Neuronal stem cell (in vitro differentiated cells): Measurements from ENCODE around the gene POP4.

Source experiments
- DNase-seq: peaks from one replicate; pipeline ENCODE4 v3.0.0-alpha.2; 2013; ENCODE audit warnings: low spot score
- H2AFZ ChIP-seq: one replicate; pipeline ENCODE4 v1.6.1; 2013; ENCODE audit warnings: mild to moderate bottlenecking, low read length, inconsistent platforms
- H2AK5ac ChIP-seq: 2 replicates; pipeline ENCODE4 v1.6.1; 2013; ENCODE audit warnings: low read depth, mild to moderate bottlenecking, inconsistent platforms, low read length, moderate library complexity, mixed read lengths
- H2BK120ac ChIP-seq: 2 replicates; pipeline ENCODE4 v1.6.1; 2013; ENCODE audit warnings: low read depth, mild to moderate bottlenecking, inconsistent platforms, low read length, moderate library complexity, mixed read lengths
- H2BK12ac ChIP-seq: one replicate; pipeline ENCODE4 v1.6.1; 2013; ENCODE audit warnings: low read length, inconsistent platforms
- H2BK15ac ChIP-seq: 2 replicates; pipeline ENCODE4 v1.6.1; 2013; ENCODE audit warnings: mild to moderate bottlenecking, low read length, inconsistent platforms, mixed read lengths
- H2BK5ac ChIP-seq: one replicate; pipeline ENCODE4 v1.6.1; 2013; ENCODE audit warnings: inconsistent platforms, mild to moderate bottlenecking, low read length, moderate library complexity
- H3K14ac ChIP-seq: one replicate; pipeline ENCODE4 v1.6.1; 2013; ENCODE audit warnings: low read length, inconsistent platforms
- H3K18ac ChIP-seq: 2 replicates; pipeline ENCODE4 v1.6.1; 2013; ENCODE audit warnings: low read length, inconsistent platforms
- H3K23ac ChIP-seq: 2 replicates; pipeline ENCODE4 v1.6.1; 2013; ENCODE audit warnings: low read depth, mild to moderate bottlenecking, mixed read lengths, low read length, inconsistent platforms; ENCODE audit not compliant: poor library complexity
- H3K27ac ChIP-seq: replicated peaks from 3 replicates; pipeline ENCODE4 v1.5.1; 2013; ENCODE audit warnings: low read length, inconsistent platforms
- H3K27me3 ChIP-seq, 3 experiments: 2 replicates each; pipeline ENCODE4 v1.6.1; 2013; ENCODE audit warnings: low read length in 3 of 3, mild to moderate bottlenecking in 2 of 3, inconsistent platforms in 1 of 3, low read depth in 1 of 3, mixed read lengths in 1 of 3, moderate library complexity in 1 of 3; ENCODE audit not compliant: control insufficient read depth in 3 of 3, insufficient read depth in 3 of 3
- H3K36me3 ChIP-seq, 2 donors: replicated peaks in 1 of 2; 2 replicates each; pipeline ENCODE4 v1.6.1; 2013; ENCODE audit warnings: low read length in 2 of 2; ENCODE audit not compliant: control insufficient read depth in 2 of 2, insufficient read depth in 2 of 2
- H3K4ac ChIP-seq: 2 replicates; pipeline ENCODE4 v1.6.1; 2013; ENCODE audit warnings: inconsistent platforms, mild to moderate bottlenecking, low read length, moderate library complexity
- H3K4me1 ChIP-seq, 2 donors: 1 replicate in 1 of 2; 2 replicates in 1 of 2; pipeline ENCODE4 v1.6.1; 2013; ENCODE audit warnings: low read length in 2 of 2, low read depth in 1 of 2; ENCODE audit not compliant: control insufficient read depth in 2 of 2, insufficient read depth in 1 of 2
- H3K4me2 ChIP-seq: one replicate; pipeline ENCODE4 v1.6.1; 2013; ENCODE audit warnings: mild to moderate bottlenecking, low read length, inconsistent platforms; ENCODE audit not compliant: insufficient read depth, poor library complexity, severe bottlenecking
- H3K4me3 ChIP-seq, 2 donors: 2 replicates each; pipeline ENCODE4 v1.5.1; 2013; ENCODE audit warnings: low read length in 2 of 2, mild to moderate bottlenecking in 2 of 2, inconsistent platforms in 1 of 2, moderate library complexity in 1 of 2
- H3K79me1 ChIP-seq: one replicate; pipeline ENCODE4 v1.6.1; 2013; ENCODE audit warnings: low read depth, mild to moderate bottlenecking, inconsistent platforms, low read length, moderate library complexity
- H3K9ac ChIP-seq: one replicate; pipeline ENCODE4 v1.6.1; 2013; ENCODE audit warnings: mild to moderate bottlenecking, low read depth, low read length, inconsistent platforms; ENCODE audit not compliant: poor library complexity
- H3K9me3 ChIP-seq, 2 donors: replicated peaks in 1 of 2; 2 replicates each; pipeline versions ENCODE3 to v1.6.1; 2013; ENCODE audit warnings: low read length in 2 of 2, mild to moderate bottlenecking in 2 of 2, inconsistent platforms in 1 of 2, low read depth in 1 of 2, mixed read lengths in 1 of 2, moderate library complexity in 1 of 2; ENCODE audit not compliant: control insufficient read depth in 2 of 2, insufficient read depth in 1 of 2
- H4K8ac ChIP-seq: one replicate; pipeline ENCODE4 v1.6.1; 2013; ENCODE audit warnings: low read depth, mild to moderate bottlenecking, inconsistent platforms, low read length, moderate library complexity
- H4K91ac ChIP-seq: one replicate; pipeline ENCODE4 v1.6.1; 2013; ENCODE audit warnings: low read length, low read depth, mild to moderate bottlenecking, inconsistent platforms; ENCODE audit not compliant: poor library complexity
- WGBS, 2 donors: extraction: QIAGEN DNeasy Blood & Tissue Kit; methylation state at CpG; one replicate each; pipeline ENCODE4 v1.1.7; 2013; ENCODE audit warnings: missing lambda C conversion rate in 2 of 2, mixed read lengths in 1 of 2; ENCODE audit not compliant: insufficient read length in 2 of 2, insufficient replicate concordance in 1 of 2; ENCODE audit errors: extremely low coverage in 2 of 2; 5-methylcytosine and 5-hydroxymethylcytosine counted together

POP4 gene

DNA sequence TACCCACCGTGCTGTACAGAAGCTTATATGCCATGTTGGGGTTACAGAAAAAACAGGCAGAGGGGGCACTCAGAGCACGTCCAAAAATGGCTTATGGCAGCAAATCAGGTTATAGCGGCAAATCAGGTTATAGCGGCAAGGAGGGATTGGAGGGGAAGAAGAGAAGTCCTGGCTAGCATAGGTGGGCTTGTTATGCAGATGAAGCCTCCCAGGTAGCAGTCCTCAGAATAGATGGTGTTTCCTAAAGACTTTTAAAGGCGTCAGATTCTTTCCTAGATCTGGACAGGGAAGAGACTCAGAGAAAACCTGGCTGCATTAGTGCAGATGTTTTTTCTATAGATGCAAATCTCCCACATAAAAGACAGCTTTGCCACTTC lies 39.4 kb downstream of the POP4 start:
- no peak for DNase-seq
- H3K27me3 ChIP-seq: peaks cover 0 to 24% (median 0%) of the 10 kb centered on the region in 3 experiments
- WGBS, 2 donors: no CpG with 5 or more reads among the region's 5 CpGs
- H3K4me1 ChIP-seq: no peaks in the 10 kb centered on the region
- H3K27ac ChIP-seq: no peak overlapping the region
- H2AFZ ChIP-seq: peak overlapping the region; percentile 4
- no peak overlapping the region for H3K4me3 ChIP-seq
- no peaks in the 10 kb centered on the region for H3K36me3 ChIP-seq
- no peaks in the 10 kb centered on the region for H3K79me1 ChIP-seq
- H2BK15ac ChIP-seq: no peak overlapping the region
- no peak overlapping the region for H4K91ac ChIP-seq
- H3K4me2 ChIP-seq: no peak overlapping the region
- no peak overlapping the region for H3K4ac ChIP-seq
- H3K23ac ChIP-seq: no peak overlapping the region
- no peak overlapping the region for H3K9ac ChIP-seq
- H3K14ac ChIP-seq: no peak overlapping the region
- H2BK12ac ChIP-seq: no peak overlapping the region
- no peak overlapping the region for H2BK120ac ChIP-seq
- no peak overlapping the region for H4K8ac ChIP-seq
- H3K18ac ChIP-seq: no peak overlapping the region
- H2AK5ac ChIP-seq: no peak overlapping the region
- no peak overlapping the region for H2BK5ac ChIP-seq
- no peaks in the 10 kb centered on the region for H3K9me3 ChIP-seq

DNA sequence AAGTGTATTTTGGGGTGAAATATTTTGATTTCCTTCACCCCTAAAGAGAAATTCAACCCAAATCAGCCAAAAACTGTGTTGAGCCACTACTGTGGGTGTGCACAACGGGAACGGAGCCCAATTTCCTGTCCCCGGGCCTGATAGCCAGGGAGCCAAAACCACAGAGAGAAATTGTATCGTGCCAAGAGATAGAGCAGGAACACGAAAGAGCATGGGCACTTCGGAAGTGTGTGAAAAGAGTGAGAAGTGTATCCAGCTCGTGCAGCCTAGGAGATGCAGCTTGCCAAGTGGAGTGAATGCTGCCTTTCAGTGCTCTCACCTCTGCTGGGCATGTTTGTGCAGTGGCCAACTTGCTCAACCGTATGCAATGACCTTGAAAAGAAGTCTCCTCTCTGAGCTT lies 39.8 kb downstream of the POP4 start:
- Histone ChIP-seq H2BK15ac (no peak overlapping the region), H3K9me3 (no peaks in the 10 kb centered on the region), H3K4ac (no peak overlapping the region), H3K36me3 (no peaks in the 10 kb centered on the region), H2BK12ac (peak overlapping the region; percentile 63), H2BK5ac (no peak overlapping the region), H4K8ac (no peak overlapping the region), H4K91ac (no peak overlapping the region), H3K79me1 (no peaks in the 10 kb centered on the region), H3K27ac (no peak overlapping the region), H2BK120ac (no peak overlapping the region), H3K4me2 (no peak overlapping the region), H2AFZ (peak overlapping the region; percentile 4), H2AK5ac (no peak overlapping the region), H3K27me3 (peaks cover 0 to 24% (median 0%) of the 10 kb centered on the region in 3 experiments), H3K18ac (no peak overlapping the region), H3K9ac (no peak overlapping the region), H3K14ac (no peak overlapping the region), H3K4me3 (no peak overlapping the region), H3K4me1 (no peaks in the 10 kb centered on the region), H3K23ac (no peak overlapping the region)
- WGBS, 2 donors: no CpG with 5 or more reads among the region's 8 CpGs
- no peak for DNase-seq

DNA sequence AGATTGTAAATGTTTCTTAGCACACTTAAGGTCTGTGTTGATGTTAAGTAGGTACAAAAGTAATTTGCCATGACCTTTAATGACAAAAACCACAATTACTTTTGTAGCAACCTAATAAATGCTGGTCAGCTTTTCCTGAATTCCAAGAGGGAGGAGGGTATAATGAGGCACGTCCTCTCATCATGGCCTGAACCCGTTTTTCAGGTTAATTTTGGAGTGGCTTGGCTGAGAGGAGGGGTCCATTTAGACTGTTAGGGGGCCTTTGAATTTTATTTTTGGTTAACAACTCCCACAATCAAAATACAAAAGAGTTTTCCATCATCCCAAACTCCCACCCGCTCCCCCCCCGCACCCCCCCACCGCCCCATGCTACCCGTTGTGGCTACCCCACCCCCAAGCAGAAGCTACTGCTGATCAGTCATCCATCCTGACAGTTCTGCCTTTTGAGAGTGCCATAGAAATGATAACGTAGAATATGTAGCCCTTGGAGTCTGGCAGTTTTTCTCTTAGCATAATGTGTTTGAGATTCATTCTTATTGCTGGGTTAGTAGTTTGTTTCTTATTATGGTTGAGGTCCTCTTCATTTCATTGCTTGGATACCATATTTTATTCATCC lies 44.8 kb downstream of the POP4 start:
- H3K36me3 ChIP-seq: no peaks in the 10 kb centered on the region
- H2BK12ac ChIP-seq: no peak overlapping the region
- H3K4me3 ChIP-seq: no peak overlapping the region
- no peak overlapping the region for H2AK5ac ChIP-seq
- H3K4me1 ChIP-seq: no peaks in the 10 kb centered on the region
- H2BK15ac ChIP-seq: no peak overlapping the region
- H3K23ac ChIP-seq: no peak overlapping the region
- WGBS, 2 donors: no CpG with 5 or more reads among the region's 7 CpGs
- H4K91ac ChIP-seq: no peak overlapping the region
- peaks cover 0 to 7% (median 2%) of the 10 kb centered on the region in 3 experiments for H3K27me3 ChIP-seq
- no peak overlapping the region for H3K9ac ChIP-seq
- H3K79me1 ChIP-seq: no peaks in the 10 kb centered on the region
- no peak overlapping the region for H3K27ac ChIP-seq
- H2BK120ac ChIP-seq: no peak overlapping the region
- no peak overlapping the region for H4K8ac ChIP-seq
- H2AFZ ChIP-seq: no peak overlapping the region
- no peak for DNase-seq
- H3K9me3 ChIP-seq: no peaks in the 10 kb centered on the region
- no peak overlapping the region for H3K18ac ChIP-seq
- H3K4me2 ChIP-seq: no peak overlapping the region
- no peak overlapping the region for H3K14ac ChIP-seq
- H2BK5ac ChIP-seq: no peak overlapping the region
- no peak overlapping the region for H3K4ac ChIP-seq

DNA sequence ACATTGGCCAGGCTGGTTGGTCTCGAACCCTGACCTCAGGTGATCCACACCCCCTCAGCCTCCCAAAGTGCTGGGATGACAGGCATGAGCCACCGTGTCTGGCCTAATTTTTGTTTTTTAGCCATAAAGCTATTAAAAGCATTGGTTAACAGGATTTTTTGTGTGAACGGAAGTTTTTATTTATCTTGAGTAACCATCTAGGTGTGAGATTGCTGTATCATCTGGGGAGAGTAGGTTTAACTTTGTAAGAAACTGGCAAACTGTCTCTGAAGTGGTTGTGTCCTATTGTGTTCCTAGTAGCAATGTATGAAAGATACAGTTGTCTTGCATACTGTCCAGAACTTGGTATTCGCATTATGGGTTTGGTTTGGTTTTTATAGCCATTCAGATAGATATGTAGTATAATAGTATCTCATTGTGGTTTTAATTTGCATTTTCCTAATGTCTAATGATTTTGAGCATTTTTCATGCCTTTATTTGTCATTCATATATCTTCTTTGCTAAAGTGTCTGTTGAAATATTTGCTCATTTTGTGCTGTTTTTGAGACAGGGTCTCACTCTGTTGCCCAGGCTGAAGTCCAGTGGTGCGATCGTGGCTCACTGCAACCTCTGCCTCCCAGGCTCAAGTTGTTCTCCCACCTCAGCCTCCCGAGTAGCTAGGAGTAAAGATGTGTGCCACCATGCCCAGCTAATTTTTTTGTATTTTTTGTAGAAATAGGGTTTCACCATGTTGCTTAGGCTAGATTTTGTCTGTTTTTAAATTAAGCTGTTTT lies 45.7 kb downstream of the POP4 start:
- no CpG with 5 or more reads among the region's 7 CpGs for WGBS, 2 donors
- H3K9me3 ChIP-seq: no peaks in the 10 kb centered on the region
- H3K14ac ChIP-seq: no peak overlapping the region
- no peak overlapping the region for H3K27ac ChIP-seq
- no peaks in the 10 kb centered on the region for H3K36me3 ChIP-seq
- no peak overlapping the region for H2BK5ac ChIP-seq
- H4K91ac ChIP-seq: no peak overlapping the region
- H3K4me1 ChIP-seq: no peaks in the 10 kb centered on the region
- no peak overlapping the region for H3K9ac ChIP-seq
- no peak overlapping the region for H2BK15ac ChIP-seq
- no peak for DNase-seq
- H3K4ac ChIP-seq: no peak overlapping the region
- H2BK120ac ChIP-seq: no peak overlapping the region
- H3K4me2 ChIP-seq: no peak overlapping the region
- no peaks in the 10 kb centered on the region for H3K79me1 ChIP-seq
- no peak overlapping the region for H4K8ac ChIP-seq
- H2BK12ac ChIP-seq: no peak overlapping the region
- H2AFZ ChIP-seq: no peak overlapping the region
- H3K4me3 ChIP-seq: no peak overlapping the region
- H3K27me3 ChIP-seq: peaks cover 0 to 3% (median 2%) of the 10 kb centered on the region in 3 experiments
- H2AK5ac ChIP-seq: no peak overlapping the region
- no peak overlapping the region for H3K18ac ChIP-seq
- H3K23ac ChIP-seq: no peak overlapping the region
